SU-DHL-6 (cell line): ENCODE measurements around the gene PHRF1.
"Not testable (repeated sequence)": the region's sequence is repeated elsewhere in the genome, so short reads cannot be mapped to it uniquely, and the experiment has no call there.

ENCODE experiments used
- H2AFZ ChIP-seq: fragments of 200-600 bp; sonication (generic); 2 replicates; pipeline ENCODE4 v1.6.1; 2014; ENCODE audit warnings: low read depth, mild to moderate bottlenecking, moderate library complexity, mixed read lengths, antibody characterized with exemption, low read length; ENCODE audit not compliant: severe bottlenecking
- H3F3A ChIP-seq: fragments of 200-600 bp; shearing (Covaris generic); 2 replicates; pipeline ENCODE4 v1.6.0; 2016; ENCODE audit warnings: antibody characterized with exemption, mild to moderate bottlenecking; ENCODE audit not compliant: insufficient read depth
- H3K27ac ChIP-seq: fragments of 200-600 bp; sonication (generic); 2 replicates; pipeline ENCODE4 v1.5.1; 2016; ENCODE audit warnings: low read depth, mild to moderate bottlenecking, low read length, moderate library complexity, mixed read lengths
- H3K27me3 ChIP-seq: fragments of 200-600 bp; sonication (generic), shearing (Covaris generic); 2 replicates; pipeline ENCODE4 v1.6.0; 2014; ENCODE audit warnings: mild to moderate bottlenecking, low read length
- H3K36me3 ChIP-seq: fragments of 200-600 bp; sonication (generic); 2 replicates; pipeline ENCODE4 v1.6.1; 2014; ENCODE audit warnings: mild to moderate bottlenecking, low read length, mixed read lengths
- H3K4me2 ChIP-seq: fragments of 300-600, 200-600 bp; shearing (Covaris generic), sonication (generic); 2 replicates; pipeline ENCODE4 v1.6.0; 2014; ENCODE audit warnings: low read length, low read depth, mild to moderate bottlenecking; ENCODE audit not compliant: poor library complexity, severe bottlenecking
- H3K4me3 ChIP-seq: fragments of 200-600 bp; sonication (generic); 2 replicates; pipeline ENCODE4 v1.5.1; 2014; ENCODE audit warnings: antibody characterized with exemption, low read length, mild to moderate bottlenecking, mixed read lengths; ENCODE audit not compliant: insufficient read depth, poor library complexity, severe bottlenecking
- H3K79me2 ChIP-seq: fragments of 200-600 bp; sonication (generic); 2 replicates; pipeline ENCODE4 v1.6.1; 2014; ENCODE audit warnings: mild to moderate bottlenecking, low read length, moderate library complexity; ENCODE audit not compliant: insufficient read depth
- H3K9ac ChIP-seq: fragments of 200-600 bp; sonication (generic); 2 replicates; pipeline ENCODE4 v1.7.0; 2014; ENCODE audit warnings: mild to moderate bottlenecking, low read length
- H3K9me2 ChIP-seq: fragments of 200-600 bp; sonication (generic); replicated peaks from 2 replicates; pipeline ENCODE4 v1.6.1; 2014; ENCODE audit warnings: low read length; ENCODE audit not compliant: insufficient read depth
- H3K9me3 ChIP-seq: fragments of 200-600 bp; sonication (generic); 2 replicates; pipeline ENCODE4 v1.6.1; 2014; ENCODE audit warnings: low read length, mixed read lengths; ENCODE audit not compliant: insufficient read depth
- H4K20me1 ChIP-seq: fragments of 200-600 bp; sonication (generic); 2 replicates; pipeline ENCODE4 v1.6.1; 2014; ENCODE audit warnings: low read depth, mild to moderate bottlenecking, antibody characterized with exemption, low read length, moderate library complexity, mixed read lengths
- EZH2phosphoT487 ChIP-seq: fragments of 200-600 bp; sonication (generic), shearing (Covaris generic); conservative IDR thresholded peaks from 2 replicates; pipeline ENCODE4 v1.6.1; 2018; ENCODE audit warnings: mild to moderate bottlenecking, antibody characterized with exemption, low read length, moderate library complexity, mixed read lengths
- TF ChIP-seq, protein P1 (sequence below): fragments of 200-600 bp; sonication (generic); IDR thresholded peaks from one replicate; pipeline ENCODE4 v1.5.1; 2017; ENCODE audit warnings: antibody characterized with exemption, mild to moderate bottlenecking, low read length, moderate library complexity; ENCODE audit not compliant: insufficient read depth, poor library complexity, severe bottlenecking

Gene PHRF1

DNA sequence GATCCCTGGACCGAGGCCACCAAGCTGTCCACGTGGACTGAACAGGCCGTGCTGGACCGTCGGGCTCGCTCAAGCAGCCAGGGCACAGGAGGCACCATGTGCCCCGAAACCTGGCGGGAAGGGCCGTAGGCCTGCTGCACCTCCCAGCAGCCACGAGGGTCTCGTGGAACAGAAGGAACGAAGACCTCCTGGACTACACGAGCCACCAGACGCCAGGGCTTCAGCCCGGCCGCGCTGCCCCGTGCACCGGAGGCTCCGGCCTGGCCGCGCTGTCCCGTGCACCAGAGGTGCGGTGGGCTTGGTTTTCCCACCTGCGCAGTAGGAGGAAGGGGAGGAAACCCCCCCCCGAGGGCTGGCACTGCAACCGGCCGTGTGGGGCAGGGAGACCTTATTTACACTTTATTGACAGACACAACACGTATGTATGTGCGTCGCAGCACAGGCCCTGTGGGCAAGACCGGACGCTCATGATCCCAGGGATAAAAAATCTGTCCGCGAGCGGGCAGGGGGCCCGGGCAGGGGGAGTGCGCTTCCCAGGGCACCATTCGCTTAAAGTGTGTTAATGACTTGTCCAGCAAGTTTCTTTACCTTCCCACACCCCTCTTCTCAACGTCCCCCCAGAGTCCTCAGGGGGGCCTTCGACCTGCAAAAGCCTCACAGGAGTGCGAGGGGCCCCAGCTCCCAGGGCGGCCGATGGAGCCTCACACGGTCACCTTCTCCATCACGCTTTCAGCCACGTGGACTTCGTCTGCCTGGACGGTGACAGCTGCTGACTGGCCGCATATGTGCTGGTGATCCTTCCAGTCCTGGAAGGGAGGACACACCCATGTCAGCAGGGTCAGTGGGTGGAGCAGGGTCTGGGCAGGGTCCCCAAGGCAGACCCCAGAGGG is 67.8 kb downstream of the PHRF1 start:
- Histone ChIP-seq H3K79me2 (no peaks in the 10 kb centered on the region), H3K4me3 (no peak overlapping the region), H3F3A (peaks cover 3% of the 10 kb centered on the region; the same call in 1 of the 2 replicates), H3K9me3 (no peaks in the 10 kb centered on the region), H3K9me2 (no peaks in the 10 kb centered on the region), H2AFZ (no peak overlapping the region), H3K4me2 (no peak overlapping the region), H4K20me1 (no peaks in the 10 kb centered on the region), H3K9ac (no peak overlapping the region), H3K27ac (no peak overlapping the region), H3K27me3 (no peaks in the 10 kb centered on the region), H3K36me3 (no peaks in the 10 kb centered on the region)
- TF ChIP-seq, protein P1, sequence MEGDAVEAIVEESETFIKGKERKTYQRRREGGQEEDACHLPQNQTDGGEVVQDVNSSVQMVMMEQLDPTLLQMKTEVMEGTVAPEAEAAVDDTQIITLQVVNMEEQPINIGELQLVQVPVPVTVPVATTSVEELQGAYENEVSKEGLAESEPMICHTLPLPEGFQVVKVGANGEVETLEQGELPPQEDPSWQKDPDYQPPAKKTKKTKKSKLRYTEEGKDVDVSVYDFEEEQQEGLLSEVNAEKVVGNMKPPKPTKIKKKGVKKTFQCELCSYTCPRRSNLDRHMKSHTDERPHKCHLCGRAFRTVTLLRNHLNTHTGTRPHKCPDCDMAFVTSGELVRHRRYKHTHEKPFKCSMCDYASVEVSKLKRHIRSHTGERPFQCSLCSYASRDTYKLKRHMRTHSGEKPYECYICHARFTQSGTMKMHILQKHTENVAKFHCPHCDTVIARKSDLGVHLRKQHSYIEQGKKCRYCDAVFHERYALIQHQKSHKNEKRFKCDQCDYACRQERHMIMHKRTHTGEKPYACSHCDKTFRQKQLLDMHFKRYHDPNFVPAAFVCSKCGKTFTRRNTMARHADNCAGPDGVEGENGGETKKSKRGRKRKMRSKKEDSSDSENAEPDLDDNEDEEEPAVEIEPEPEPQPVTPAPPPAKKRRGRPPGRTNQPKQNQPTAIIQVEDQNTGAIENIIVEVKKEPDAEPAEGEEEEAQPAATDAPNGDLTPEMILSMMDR = no peak
- TF ChIP-seq EZH2phosphoT487 = no peak

DNA sequence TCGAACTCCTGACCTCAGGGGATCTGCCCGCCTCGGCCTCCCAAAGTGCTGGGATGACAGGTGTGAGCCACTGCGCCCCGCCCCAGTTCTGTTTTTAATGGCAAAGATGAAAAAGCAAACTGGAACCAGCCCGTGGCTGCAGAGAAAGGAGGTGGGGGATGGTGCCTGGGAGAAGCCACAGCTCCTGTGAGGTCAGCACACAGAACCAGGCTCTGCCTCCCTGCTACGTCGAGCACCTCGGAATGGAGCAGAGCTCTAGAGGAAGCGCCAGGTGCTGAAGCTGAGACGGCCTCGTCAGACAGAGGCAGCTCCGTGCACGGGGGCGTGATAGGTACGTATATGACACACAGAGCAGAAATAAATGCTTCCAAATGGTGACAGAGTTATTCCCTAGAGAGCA is 69.3 kb downstream of the PHRF1 start:
- no peaks in the 10 kb centered on the region for H3K36me3 ChIP-seq
- H3K4me2 ChIP-seq = no peak overlapping the region
- H3K27ac ChIP-seq = no peak overlapping the region

DNA sequence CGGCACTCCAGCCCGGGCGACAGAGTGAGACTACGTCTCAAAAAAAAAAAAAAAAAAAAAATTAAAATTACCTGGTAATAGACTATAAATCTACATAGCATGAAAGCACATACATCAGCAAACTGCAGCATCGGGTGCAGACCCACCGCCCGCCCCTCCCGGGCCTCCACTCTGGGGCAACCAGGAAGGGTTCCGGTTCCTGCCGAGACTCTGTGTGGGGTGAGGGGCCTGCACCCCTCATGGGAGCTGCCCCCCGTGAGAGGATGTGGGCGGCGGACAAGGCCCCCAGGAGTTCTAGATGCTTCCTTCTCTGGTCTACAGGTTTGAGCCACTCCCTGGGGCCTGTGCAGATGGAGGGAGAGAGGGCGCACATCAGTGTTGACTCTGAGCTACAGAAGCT is 69.9 kb downstream of the PHRF1 start:
- H4K20me1 ChIP-seq = no peaks in the 10 kb centered on the region
- H3K4me3 ChIP-seq = no peak overlapping the region
- H3K9me3 ChIP-seq = no peaks in the 10 kb centered on the region
- no peaks in the 10 kb centered on the region for H3K79me2 ChIP-seq
- H3K9me2 ChIP-seq = no peaks in the 10 kb centered on the region
- H3F3A ChIP-seq = peaks cover 3% of the 10 kb centered on the region; the same call in 1 of the 2 replicates
- no peak for TF ChIP-seq EZH2phosphoT487
- TF ChIP-seq, protein P1 = no peak
- no peak overlapping the region for H3K27ac ChIP-seq
- no peaks in the 10 kb centered on the region for H3K36me3 ChIP-seq
- H3K9ac ChIP-seq = no peak overlapping the region
- no peaks in the 10 kb centered on the region for H3K27me3 ChIP-seq
- no peak overlapping the region for H2AFZ ChIP-seq
- no peak overlapping the region for H3K4me2 ChIP-seq

More for the DNA sequence above, 69.3 kb downstream of the PHRF1 start:
- no peak overlapping the region for H2AFZ ChIP-seq
- H3K9me2 ChIP-seq = no peaks in the 10 kb centered on the region
- no peak for TF ChIP-seq EZH2phosphoT487
- TF ChIP-seq, protein P1 = no peak
- no peaks in the 10 kb centered on the region for H3K9me3 ChIP-seq
- no peak overlapping the region for H3K9ac ChIP-seq
- no peaks in the 10 kb centered on the region for H3K79me2 ChIP-seq
- no peaks in the 10 kb centered on the region for H4K20me1 ChIP-seq
- no peaks in the 10 kb centered on the region for H3K27me3 ChIP-seq
- no peak overlapping the region for H3K4me3 ChIP-seq
- H3F3A ChIP-seq = peaks cover 3% of the 10 kb centered on the region; the same call in 1 of the 2 replicates

DNA sequence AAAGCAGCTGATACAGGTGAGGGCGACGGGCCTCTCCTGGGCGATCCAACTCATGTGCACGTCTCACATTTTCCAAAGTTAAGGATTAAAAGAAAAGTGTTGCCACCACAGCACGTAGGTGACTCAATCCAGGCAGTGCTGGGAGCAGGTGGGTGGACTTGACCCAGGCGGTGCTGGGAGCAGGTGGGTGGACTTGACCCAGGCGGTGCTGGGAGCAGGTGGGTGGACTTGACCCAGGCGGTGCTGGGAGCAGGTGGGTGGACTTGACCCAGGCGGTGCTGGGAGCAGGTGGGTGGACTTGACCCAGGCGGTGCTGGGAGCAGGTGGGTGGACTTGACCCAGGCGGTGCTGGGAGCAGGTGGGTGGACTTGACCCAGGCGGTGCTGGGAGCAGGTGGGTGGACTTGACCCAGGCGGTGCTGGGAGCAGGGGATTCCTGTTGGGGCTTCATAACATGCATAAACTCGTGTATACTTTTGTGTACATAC is 71.4 kb downstream of the PHRF1 start:
- H2AFZ ChIP-seq, H3K27me3 ChIP-seq, H3K79me2 ChIP-seq, H3K9ac ChIP-seq, H3K9me3 ChIP-seq, H3K36me3 ChIP-seq, H4K20me1 ChIP-seq, H3K9me2 ChIP-seq, H3K27ac ChIP-seq, H3K4me2 ChIP-seq, H3F3A ChIP-seq, H3K4me3 ChIP-seq: not testable (repeated sequence)
